Common myeloid progenitor, CD34-positive (primary cell): ENCODE measurements around the gene ZNF121. TPM values are rescaled to one million over a fixed set of nuclear protein-coding genes. Genes with fewer than 3 reads are reported as not detected.

Experiments used
- CTCF ChIA-PET: fragments of 350-600 bp; sonication (Branson Sonifier 250); formaldehyde crosslinking; loops from one replicate; lab custom pipeline; 2021; ENCODE audit warnings: antibody characterized with exemption; lab: Charles Lee
- POLR2A ChIA-PET: fragments of 350-600 bp; sonication (Branson Sonifier 250); formaldehyde crosslinking; loops from one replicate; lab custom pipeline; 2021; ENCODE audit warnings: antibody characterized with exemption; lab: Charles Lee
- DNase-seq, 3 donors: peaks; one replicate each; pipeline versions ENCODE4 v3.0.0 to v3.0.0-alpha.2; 2013
- H3K27ac ChIP-seq, 2 experiments: 1 replicate in 1 of 2; 2 replicates in 1 of 2; pipeline ENCODE4 v1.7.0; 2013; ENCODE audit warnings: inconsistent platforms in 2 of 2, low read length in 2 of 2, mild to moderate bottlenecking in 2 of 2, low read depth in 1 of 2, moderate library complexity in 1 of 2; ENCODE audit not compliant: severe bottlenecking in 2 of 2, insufficient read depth in 1 of 2, poor library complexity in 1 of 2
- H3K27me3 ChIP-seq, 5 experiments: replicated peaks in 2 of 5; 1 replicate in 3 of 5; 2 replicates in 2 of 5; pipeline versions ENCODE4 v1.6.1 to v1.7.0; 2013; ENCODE audit warnings: low read length in 4 of 5, mild to moderate bottlenecking in 2 of 5, moderate library complexity in 2 of 5, inconsistent platforms in 1 of 5; ENCODE audit not compliant: insufficient read depth in 5 of 5, control insufficient read depth in 4 of 5
- H3K36me3 ChIP-seq, 4 experiments: 1 replicate in 2 of 4; 2 replicates in 2 of 4; pipeline versions ENCODE4 v1.6.1 to v1.7.0; 2013; ENCODE audit warnings: low read length in 3 of 4, control low read depth in 1 of 4, mild to moderate bottlenecking in 1 of 4; ENCODE audit not compliant: control insufficient read depth in 4 of 4, insufficient read depth in 4 of 4
- H3K4me1 ChIP-seq, 4 experiments: 1 replicate in 3 of 4; 2 replicates in 1 of 4; pipeline versions ENCODE4 v1.6.1 to v1.7.1; 2013; ENCODE audit warnings: low read length in 3 of 4, mild to moderate bottlenecking in 3 of 4, control low read depth in 1 of 4, inconsistent platforms in 1 of 4, moderate library complexity in 1 of 4; ENCODE audit not compliant: control insufficient read depth in 4 of 4, insufficient read depth in 4 of 4; ENCODE audit errors: control extremely low read depth in 1 of 4
- H3K4me3 ChIP-seq, 7 experiments: 1 replicate in 4 of 7; 2 replicates in 3 of 7; pipeline versions ENCODE4 v1.5.1 to v1.7.0; 2013; ENCODE audit warnings: mild to moderate bottlenecking in 7 of 7, low read length in 6 of 7, moderate library complexity in 6 of 7, inconsistent platforms in 2 of 7, low read depth in 2 of 7, control low read depth in 1 of 7; ENCODE audit not compliant: insufficient read depth in 4 of 7, control insufficient read depth in 1 of 7; ENCODE audit errors: extremely low read depth in 1 of 7
- H3K9me3 ChIP-seq, 5 experiments: 1 replicate in 4 of 5; 2 replicates in 1 of 5; pipeline versions ENCODE4 v1.6.1 to v1.7.1; 2013; ENCODE audit warnings: low read length in 4 of 5, mild to moderate bottlenecking in 2 of 5, inconsistent platforms in 1 of 5, low read depth in 1 of 5, moderate library complexity in 1 of 5; ENCODE audit not compliant: control insufficient read depth in 4 of 5, insufficient read depth in 2 of 5; ENCODE audit errors: control extremely low read depth in 1 of 5
- WGBS: methylation state at CpG from one replicate; pipeline ENCODE4 v1.1.5; 2013; ENCODE audit not compliant: insufficient coverage; 5-methylcytosine and 5-hydroxymethylcytosine counted together
- polyA plus RNA-seq: library from polyadenylated mRNA; unstranded; fragments of 120-200 nt; gene quantifications from one replicate; pipeline ENCODE4 v1.2.1, GENCODE V29; 2013

ZNF121 gene
- 28.3 TPM for polyA plus RNA-seq

- POLR2A ChIA-PET: interaction anchor here (1.0 kb wide), 1 partner anchor 37 kb away, joined by 4 read pairs; the partner anchor contains the start of gene ZNF561
- under 1% methylated on average over 47 of the region's 51 CpGs for WGBS
- CTCF ChIA-PET: interaction anchor here (1.0 to 2.2 kb wide), 4 partner anchors 41 to 272 kb away, joined by 3 to 6 read pairs (median 4); no protein-coding TSS in a partner anchor
These were observed at the start of gene ZNF121 for GRCh38 chr19:9584073-9584833. Gene ZNF121 (minus strand): TSS chr19:9584504. CDS start chr19:9568097, 16,407 bp downstream.

GRCh38 chr19:9627856-9628255 is 43.6 kb upstream of the ZNF121 start:
- peaks cover 5 to 9% (median 6%) of the 10 kb centered on the region in 4 experiments for H3K36me3 ChIP-seq
- 44% methylated on average over 2 of the region's 2 CpGs for WGBS
- no peak for DNase-seq
- ChIA-PET CTCF (interaction anchor here (0.8 to 1.5 kb wide), 4 partner anchors 17 to 171 kb away, joined by 3 to 5 read pairs (median 4); no protein-coding TSS in a partner anchor), POLR2A (no interaction called here)
- H3K27me3 ChIP-seq: no peaks in the 10 kb centered on the region
- no peak overlapping the region for H3K4me3 ChIP-seq
- peaks cover 0 to 2% (median 0%) of the 10 kb centered on the region in 4 experiments for H3K4me1 ChIP-seq
- H3K27ac ChIP-seq: peak overlapping the region in 1 of 2 experiments; percentile 22
- H3K9me3 ChIP-seq: no peaks in the 10 kb centered on the region

More at GRCh38 chr19:9584073-9584833, at the start of gene ZNF121:
- Histone ChIP-seq H3K4me3 (peak within 1 kb of the TSS; percentile 78 to 100 (median 97)), H3K27me3 (peaks cover 0 to 3% (median 0%) of the 10 kb centered on the region in 5 experiments), H3K36me3 (peaks cover 3 to 29% (median 18%) of the 10 kb centered on the region in 4 experiments), H3K4me1 (peaks cover 0 to 5% (median 1%) of the 10 kb centered on the region in 4 experiments), H3K27ac (peak within 1 kb of the TSS; percentile 96 to 98), H3K9me3 (peaks cover 3 to 26% (median 22%) of the 10 kb centered on the region in 5 experiments)
- peak; percentile 84 to 93 (median 93) for DNase-seq

- no peaks in the 10 kb centered on the region for H3K27me3 ChIP-seq
- DNase-seq: no peak
- H3K27ac ChIP-seq: no peak overlapping the region
- H3K4me3 ChIP-seq: no peak overlapping the region
- peaks cover 4 to 16% (median 11%) of the 10 kb centered on the region in 4 experiments for H3K36me3 ChIP-seq
- ChIA-PET CTCF (interaction anchor here (1.0 to 2.4 kb wide), 6 partner anchors 11 to 418 kb away, joined by 3 to 9 read pairs (median 3); no protein-coding TSS in a partner anchor), POLR2A (no interaction called here)
- H3K4me1 ChIP-seq: peaks cover 2 to 21% (median 15%) of the 10 kb centered on the region in 4 experiments
- WGBS: 80% methylated on average over 1 of the region's 2 CpGs
- H3K9me3 ChIP-seq: no peaks in the 10 kb centered on the region
These were observed 38.2 kb upstream of the ZNF121 start for GRCh38 chr19:9622531-9622930.

- H3K4me3 ChIP-seq: peak within 1 kb of the TSS; percentile 77 to 97 (median 94)
- peak within 1 kb of the TSS; percentile 95 to 99 for H3K27ac ChIP-seq
- POLR2A ChIA-PET: interaction anchor here (0.6 to 1.1 kb wide), 5 partner anchors 14 to 206 kb away, joined by 3 to 4 read pairs (median 3); partner anchors contain the start of genes FBXL12 and UBL5
- H3K36me3 ChIP-seq: peaks cover 7 to 25% (median 17%) of the 10 kb centered on the region in 4 experiments
- no peaks in the 10 kb centered on the region for H3K27me3 ChIP-seq
- WGBS: under 1% methylated on average over 33 of the region's 33 CpGs
- CTCF ChIA-PET: interaction anchor here (0.9 to 2.4 kb wide), 4 partner anchors 13 to 416 kb away, joined by 3 to 9 read pairs (median 4); no protein-coding TSS in a partner anchor
- DNase-seq: peak; percentile 94 to 98 (median 98)
- H3K4me1 ChIP-seq: peaks cover 2 to 21% (median 15%) of the 10 kb centered on the region in 4 experiments
- no peaks in the 10 kb centered on the region for H3K9me3 ChIP-seq
These were observed 37.1 kb upstream of the ZNF121 start, which contains the start of gene ZNF561 for GRCh38 chr19:9621156-9622037. Gene ZNF561 (minus strand): TSS chr19:9621232. CDS start chr19:9619456, 1,776 bp downstream.

- Histone ChIP-seq H3K4me3 (peak overlapping the region; percentile 77 to 97 (median 94)), H3K4me1 (peaks cover 2 to 21% (median 15%) of the 10 kb centered on the region in 4 experiments), H3K27ac (peak overlapping the region; percentile 95 to 99), H3K27me3 (no peaks in the 10 kb centered on the region), H3K9me3 (no peaks in the 10 kb centered on the region), H3K36me3 (peaks cover 9 to 31% (median 23%) of the 10 kb centered on the region in 4 experiments)
- WGBS: 0% methylated on average over 9 of the region's 16 CpGs
- DNase-seq: no peak
- ChIA-PET CTCF (interaction anchor here (2.4 kb wide), 1 partner anchor 175 kb away, joined by 9 read pairs; no protein-coding TSS in a partner anchor), POLR2A (interaction anchor here (1.1 kb wide), 1 partner anchor 36 kb away, joined by 4 read pairs; no protein-coding TSS in a partner anchor)
These were observed 36.5 kb upstream of the ZNF121 start for GRCh38 chr19:9620842-9621155.

- ChIA-PET POLR2A (interaction anchor here (0.7 kb wide), 1 partner anchor 93 kb away, joined by 5 read pairs; no protein-coding TSS in a partner anchor), CTCF (no interaction called here)
These were observed 31.5 kb upstream of the ZNF121 start for GRCh38 chr19:9615844-9616243.

More at GRCh38 chr19:9615844-9616243, 31.5 kb upstream of the ZNF121 start:
- H3K4me1 ChIP-seq: peaks cover 2 to 10% (median 7%) of the 10 kb centered on the region in 4 experiments
- H3K4me3 ChIP-seq: no peak overlapping the region
- DNase-seq: no peak
- peaks cover 4 to 29% (median 19%) of the 10 kb centered on the region in 5 experiments for H3K9me3 ChIP-seq
- peaks cover 36 to 80% (median 64%) of the 10 kb centered on the region in 4 experiments for H3K36me3 ChIP-seq
- peak overlapping the region in 1 of 2 experiments; percentile 34 for H3K27ac ChIP-seq
- no peaks in the 10 kb centered on the region for H3K27me3 ChIP-seq
